ENCODE data around the gene RNF112. TPM values are rescaled to one million over a fixed set of nuclear protein-coding genes. Genes with fewer than 3 reads are reported as not detected.
"Not testable (repeated sequence)": the region's sequence is repeated elsewhere in the genome, so short reads cannot be mapped to it uniquely, and the experiment has no call there.

The RNF112 gene
- total RNA-seq, 2 donors from 2014 or later: 0.67 to 1.2 TPM

DNA sequence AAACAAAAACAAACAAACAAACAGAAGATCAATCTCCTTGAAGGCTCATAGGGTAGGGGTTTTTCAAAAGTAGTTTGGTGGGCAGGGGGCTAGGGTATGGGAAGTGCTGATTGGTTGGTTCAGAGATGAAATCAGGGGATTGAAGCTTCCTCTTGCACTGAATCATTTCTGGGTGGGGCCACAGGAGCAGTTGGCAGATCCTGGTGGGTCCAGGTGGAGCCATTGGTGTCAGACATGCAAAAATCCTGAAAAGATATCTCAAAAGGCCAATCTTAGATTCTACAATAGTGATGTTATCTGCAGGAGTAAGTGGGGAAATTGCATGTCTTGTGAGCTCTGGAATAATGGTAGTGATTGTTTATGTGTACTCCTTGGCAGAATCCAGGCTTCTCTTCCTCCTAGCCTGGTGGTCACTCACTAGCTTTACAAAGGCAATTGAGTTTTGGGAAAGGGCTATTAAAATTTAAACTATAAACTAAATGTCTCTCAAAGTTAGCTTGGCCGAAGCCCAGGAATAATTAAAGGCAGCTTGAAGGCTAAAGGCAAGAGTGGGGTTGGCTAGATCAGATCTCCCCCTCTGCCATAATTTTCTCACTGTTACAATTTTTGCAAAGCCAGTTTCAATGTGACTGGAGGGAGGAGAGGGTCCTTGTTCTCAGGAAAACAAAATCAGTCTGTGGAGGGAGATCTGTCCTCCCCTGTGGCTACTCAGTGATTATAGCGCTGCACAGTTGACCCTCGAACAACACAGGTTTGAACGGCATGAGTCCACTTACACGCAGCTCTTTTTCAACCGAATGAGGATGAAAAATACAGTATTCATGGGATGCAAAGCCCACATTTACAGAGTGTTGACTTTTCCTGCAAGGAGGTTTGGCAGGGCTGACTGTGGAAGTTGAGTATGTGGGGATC lies 45.2 kb downstream of the RNF112 start:
- Histone ChIP-seq H3K36me3 (no peaks in the 10 kb centered on the region), H3K4me3 (no peak overlapping the region), H3K4me1 (peaks cover 0 to 4% of the 10 kb centered on the region in 2 donors), H3K27me3 (no peaks in the 10 kb centered on the region), H3K27ac (no peak overlapping the region), H3K9me3 (no peaks in the 10 kb centered on the region)
- TF ChIP-seq, protein P1, sequence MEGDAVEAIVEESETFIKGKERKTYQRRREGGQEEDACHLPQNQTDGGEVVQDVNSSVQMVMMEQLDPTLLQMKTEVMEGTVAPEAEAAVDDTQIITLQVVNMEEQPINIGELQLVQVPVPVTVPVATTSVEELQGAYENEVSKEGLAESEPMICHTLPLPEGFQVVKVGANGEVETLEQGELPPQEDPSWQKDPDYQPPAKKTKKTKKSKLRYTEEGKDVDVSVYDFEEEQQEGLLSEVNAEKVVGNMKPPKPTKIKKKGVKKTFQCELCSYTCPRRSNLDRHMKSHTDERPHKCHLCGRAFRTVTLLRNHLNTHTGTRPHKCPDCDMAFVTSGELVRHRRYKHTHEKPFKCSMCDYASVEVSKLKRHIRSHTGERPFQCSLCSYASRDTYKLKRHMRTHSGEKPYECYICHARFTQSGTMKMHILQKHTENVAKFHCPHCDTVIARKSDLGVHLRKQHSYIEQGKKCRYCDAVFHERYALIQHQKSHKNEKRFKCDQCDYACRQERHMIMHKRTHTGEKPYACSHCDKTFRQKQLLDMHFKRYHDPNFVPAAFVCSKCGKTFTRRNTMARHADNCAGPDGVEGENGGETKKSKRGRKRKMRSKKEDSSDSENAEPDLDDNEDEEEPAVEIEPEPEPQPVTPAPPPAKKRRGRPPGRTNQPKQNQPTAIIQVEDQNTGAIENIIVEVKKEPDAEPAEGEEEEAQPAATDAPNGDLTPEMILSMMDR (IDR thresholded peaks at IDR 0.05): no peak
- no peak for DNase-seq (ENCODE audit: low spot score)

DNA sequence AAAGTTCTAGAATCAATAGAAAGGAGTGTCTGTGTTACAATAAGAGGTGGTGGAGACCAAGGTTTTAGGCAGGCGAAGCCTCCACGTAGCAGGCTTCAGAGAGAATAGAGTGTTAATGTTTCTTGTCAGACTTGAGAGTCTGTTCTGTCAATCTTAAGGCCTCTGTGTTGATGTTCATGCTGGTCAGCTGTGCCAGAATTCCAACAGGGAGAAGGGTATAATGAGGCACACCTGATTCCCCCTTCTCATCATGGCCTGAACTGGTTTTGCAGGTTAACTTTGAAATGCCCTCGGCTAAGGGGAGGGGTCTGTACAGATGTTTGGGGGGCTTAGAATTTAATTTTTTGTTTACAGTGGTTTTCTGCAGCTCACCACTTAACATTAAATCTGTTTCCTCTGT lies 46.0 kb downstream of the RNF112 start:
- no peak overlapping the region for H3K4me3 ChIP-seq
- peaks cover 0 to 7% of the 10 kb centered on the region in 2 donors for H3K4me1 ChIP-seq
- H3K27me3 ChIP-seq: no peaks in the 10 kb centered on the region
- no peak for DNase-seq (ENCODE audit: low spot score)
- H3K36me3 ChIP-seq: no peaks in the 10 kb centered on the region
- H3K9me3 ChIP-seq: no peaks in the 10 kb centered on the region
- TF ChIP-seq, protein P1 (IDR thresholded peaks at IDR 0.05): no peak
- no peak overlapping the region for H3K27ac ChIP-seq

DNA sequence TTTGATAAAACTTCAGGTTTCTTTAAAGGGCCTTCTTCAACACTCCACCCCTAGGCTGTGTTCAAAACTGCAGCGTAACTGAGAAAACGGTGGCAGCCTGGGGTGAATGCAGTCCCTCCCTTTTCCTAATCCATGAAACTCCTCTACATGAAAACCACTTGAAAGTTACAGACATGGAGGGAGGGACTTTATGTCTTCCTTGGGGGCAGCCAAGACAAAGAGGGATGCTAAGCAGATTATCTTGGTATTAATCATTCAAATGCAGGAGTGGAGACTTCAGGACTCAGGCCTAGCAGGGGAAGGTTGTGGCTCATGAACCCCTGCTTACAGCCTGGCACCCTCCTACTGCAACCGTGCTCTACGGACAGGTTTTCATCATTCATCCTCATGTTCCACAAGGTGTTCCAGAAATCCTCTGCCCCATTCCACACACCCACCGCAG lies 46.8 kb downstream of the RNF112 start:
- TF ChIP-seq, protein P1 (IDR thresholded peaks at IDR 0.05): no peak
- H3K9me3 ChIP-seq: no peaks in the 10 kb centered on the region
- H3K27me3 ChIP-seq: no peaks in the 10 kb centered on the region
- H3K36me3 ChIP-seq: no peaks in the 10 kb centered on the region
- H3K4me3 ChIP-seq: no peak overlapping the region
- no peak for DNase-seq (ENCODE audit: low spot score)
- no peak overlapping the region for H3K27ac ChIP-seq
- peaks cover 0 to 7% of the 10 kb centered on the region in 2 donors for H3K4me1 ChIP-seq

DNA sequence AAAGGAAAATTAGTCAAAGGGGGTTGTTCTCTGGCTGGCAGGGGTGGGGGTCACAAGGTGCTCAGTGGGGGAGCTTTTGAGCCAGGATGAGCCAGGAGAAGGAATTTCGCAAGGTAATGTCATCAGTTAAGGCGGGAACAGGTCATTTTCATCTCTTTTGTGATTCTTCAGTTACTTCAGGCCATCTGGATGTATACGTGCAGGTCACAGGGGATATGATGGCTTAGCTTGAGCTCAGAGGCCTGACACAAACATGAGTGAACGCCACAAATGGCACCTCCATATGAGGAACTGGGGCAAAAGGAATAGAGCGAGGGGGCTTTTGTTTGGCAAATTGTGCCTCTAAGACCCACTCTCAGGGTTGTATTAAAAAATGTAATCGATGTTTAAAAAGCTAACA lies 47.4 kb downstream of the RNF112 start:
- H3K4me3 ChIP-seq; H3K27me3 ChIP-seq; H3K27ac ChIP-seq; H3K9me3 ChIP-seq; H3K36me3 ChIP-seq; DNase-seq (ENCODE audit: low spot score); H3K4me1 ChIP-seq: not testable (repeated sequence)

DNA sequence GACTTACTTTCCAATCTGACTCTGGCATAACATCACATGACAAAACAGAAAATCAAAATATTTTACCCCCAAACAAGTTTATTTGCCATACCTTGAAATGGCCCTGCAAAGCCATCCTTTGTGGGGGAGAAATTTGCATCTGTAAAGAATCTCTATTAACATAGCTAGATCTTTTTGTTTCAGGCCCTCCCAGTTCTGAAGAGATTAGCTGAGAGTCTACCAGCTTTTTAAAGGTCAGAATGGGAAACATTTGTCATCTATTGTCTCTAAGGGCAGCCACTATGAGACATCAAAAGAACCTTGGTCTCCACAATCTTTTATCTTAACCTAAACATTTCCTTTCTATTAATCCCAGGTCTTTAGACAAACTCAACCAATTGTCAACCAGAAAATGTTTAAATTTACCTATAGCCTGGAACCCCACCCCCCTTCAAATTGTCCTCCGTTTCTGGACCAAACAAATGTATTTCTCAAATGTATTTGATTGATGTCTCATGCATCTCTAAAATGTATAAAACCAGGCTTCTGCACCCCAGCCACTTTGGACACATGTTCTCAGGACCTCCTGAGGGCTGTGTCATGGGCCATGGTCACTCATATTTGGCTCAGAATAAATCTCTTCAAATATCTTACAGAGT lies 48.1 kb downstream of the RNF112 start:
- not testable (repeated sequence) for H3K27me3 ChIP-seq; H3K27ac ChIP-seq; DNase-seq (ENCODE audit: low spot score); H3K4me1 ChIP-seq; H3K36me3 ChIP-seq; H3K9me3 ChIP-seq; H3K4me3 ChIP-seq

DNA sequence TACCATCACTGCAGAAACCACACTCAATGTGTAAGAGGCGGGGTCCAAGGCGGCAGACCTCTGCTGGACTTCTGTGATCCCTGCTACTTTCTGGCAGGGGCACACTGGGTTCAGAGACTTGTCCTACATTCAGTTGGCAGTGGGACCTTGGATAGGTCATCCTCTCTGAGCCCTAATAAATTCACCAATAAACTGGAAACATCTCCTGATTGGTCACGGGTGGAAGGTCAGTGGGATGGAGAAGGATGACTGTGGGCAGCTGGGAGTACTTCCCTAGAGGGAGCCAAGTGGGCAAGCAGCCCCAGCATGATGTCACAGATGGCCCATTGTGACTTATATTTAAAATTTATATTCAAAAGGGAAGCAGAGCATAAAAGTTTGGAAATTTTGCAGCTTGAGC lies 49.7 kb downstream of the RNF112 start:
- DNase-seq (ENCODE audit: low spot score): no peak

More for the DNA sequence above, 49.7 kb downstream of the RNF112 start:
- Histone ChIP-seq H3K27me3 (no peaks in the 10 kb centered on the region), H3K4me3 (no peak overlapping the region), H3K27ac (no peak overlapping the region), H3K4me1 (peaks cover 0 to 7% of the 10 kb centered on the region in 2 donors), H3K36me3 (no peaks in the 10 kb centered on the region), H3K9me3 (no peaks in the 10 kb centered on the region)
- TF ChIP-seq, protein P1 (IDR thresholded peaks at IDR 0.05): no peak
